Ovary (tissue), 9 donors: ENCODE measurements around the gene PLPPR3. TPM values are rescaled to one million over a fixed set of nuclear protein-coding genes. Genes with fewer than 3 reads are reported as not detected.

Experiments used
- DNase-seq, 5 donors: peaks; one replicate each; pipeline ENCODE4 v3.0.0-alpha.2; 2019 to 2020
- H3K27ac ChIP-seq, 2 donors: fragments of 200-600 bp; one replicate each; pipeline versions ENCODE4 v1.5.1 to v1.8.0; 2019 to 2022
- H3K27me3 ChIP-seq: fragments of 200-600 bp; one replicate; pipeline ENCODE4 v1.8.0; 2022
- H3K36me3 ChIP-seq: fragments of 200-600 bp; sonication (generic); one replicate; pipeline ENCODE4 v1.5.1; 2019
- H3K4me1 ChIP-seq: one replicate; pipeline ENCODE4 v1.8.1; 2013; ENCODE audit warnings: mild to moderate bottlenecking, moderate library complexity; ENCODE audit not compliant: insufficient read depth
- H3K4me3 ChIP-seq: fragments of 200-600 bp; sonication (generic); one replicate; pipeline ENCODE4 v1.5.1; 2017
- H3K9me3 ChIP-seq, 2 donors: fragments of 200-600 bp in 1 of 2; sonication (generic) in 1 of 2; one replicate each; pipeline versions ENCODE4 v1.5.1 to v1.8.1; 2013 to 2019; ENCODE audit warnings: mild to moderate bottlenecking in 1 of 2, moderate library complexity in 1 of 2
- CTCF ChIP-seq, 3 donors: fragments of 450-650 bp in 2 of 3; fragments of 200-600 bp in 1 of 3; IDR thresholded peaks; one replicate each; pipeline versions ENCODE4 v1.5.1 to v1.8.0; 2016 to 2022; ENCODE audit warnings: antibody characterized with exemption in 3 of 3, mild to moderate bottlenecking in 1 of 3
- EP300 ChIP-seq: sonication (generic); formaldehyde crosslinking; IDR thresholded peaks from one replicate; pipeline ENCODE4 v1.6.1; 2017; ENCODE audit warnings: antibody characterized with exemption
- POLR2A ChIP-seq: fragments of 450-650 bp; IDR thresholded peaks from one replicate; pipeline ENCODE4 v1.6.1; 2017; ENCODE audit warnings: antibody characterized with exemption, mild to moderate bottlenecking, moderate library complexity
- WGBS, 3 donors: extraction: QIAGEN DNeasy Blood & Tissue Kit in 1 of 3; methylation state at CpG; one replicate each; pipeline versions ENCODE4 v1.1.5 to v1.1.7; 2013 to 2017; 5-methylcytosine and 5-hydroxymethylcytosine counted together
- intact Hi-C, 4 donors: fragments of 100-400 bp; cut with DNase I; formaldehyde crosslinking; loops; one replicate each; pipeline versions ENCODE4 v1.11.0 to v1.15.1; 2022 to 2023
- polyA plus RNA-seq, 2 donors: library from polyadenylated mRNA; stranded (reverse); fragments of 200-250 nt in 1 of 2; fragments of 350-450 nt in 1 of 2; fragmentation: Illumina TruSeq in 1 of 2; extraction: RNeasy Lipid Tissue Mini Kit (QIAGEN cat#74804) in 1 of 2; gene quantifications; one replicate each; pipeline ENCODE4 v1.2.3, GENCODE V29; 2013 to 2014
- total RNA-seq, 7 donors: library from RNA; depleted of rRNA in 2 of 7; stranded (reverse); fragments of >200 nt in 2 of 7; fragmentation: NEBNext Ultra II Directional in 3 of 7; extraction: Animal tissue kit (Norgen Biotek cat#: 25700) in 3 of 7; gene quantifications; one replicate each; pipeline versions ENCODE4 v1.1.0 to v1.2.4, GENCODE V29; 2016 to 2023
- donor health status: DM: no; HTN: no; CAD: no; lungs with moderate emphysema.
- donor health status: DM: no; HTN: no; CAD: no.
- donor health status: Bipolar disorder and iron deficiency.
- donor health status: DM: yes; HTN: yes; CAD: no.
- donor health status: DM: no; HTN: no; CAD: no.
- donor health status: DM: yes; HTN: yes; CAD: no.

Gene PLPPR3
- total and polyA plus RNA-seq, 9 donors: 0.18 to 11.4 (median 0.52) TPM; not detected in 2

DNA sequence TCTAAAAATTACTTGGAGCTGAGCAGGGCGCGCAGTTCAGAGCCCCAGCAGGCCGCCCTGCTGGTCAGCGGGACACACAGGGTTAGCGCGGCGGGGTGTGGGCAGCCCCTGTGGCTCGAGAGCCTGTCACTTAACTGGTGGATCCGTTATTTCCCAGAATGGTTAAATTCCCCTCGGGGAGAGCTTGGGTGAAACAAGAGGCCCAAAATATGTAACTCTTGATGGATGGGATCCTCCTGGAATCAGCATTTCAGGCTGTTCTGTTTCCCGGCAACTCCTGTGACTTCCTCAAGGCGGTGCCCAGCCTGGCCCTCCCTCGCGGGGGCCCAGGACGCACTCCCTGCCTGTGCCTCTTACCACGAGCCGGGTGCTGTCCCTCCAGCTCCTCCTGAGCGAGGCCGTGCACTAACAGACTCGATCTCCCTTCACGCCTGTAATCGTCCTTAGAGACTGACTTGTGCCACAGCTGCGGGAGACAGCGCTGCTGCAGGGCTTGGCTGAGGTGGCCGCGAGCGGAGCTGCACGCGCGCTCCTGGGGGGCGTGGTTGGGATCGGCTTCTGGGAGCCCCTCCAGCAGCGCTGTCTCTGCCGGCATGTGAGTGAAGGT, 14.8 kb downstream of the PLPPR3 start:
- no peaks in the 10 kb centered on the region for H3K36me3 ChIP-seq
- peak in 1 of 5 donors; percentile 22 for DNase-seq
- H3K9me3 ChIP-seq: no peaks in the 10 kb centered on the region
- no peak for TF ChIP-seq EP300
- TF ChIP-seq CTCF (IDR thresholded peaks at IDR 0.05): no peak
- TF ChIP-seq POLR2A: no peak
- no peak overlapping the region for H3K4me3 ChIP-seq
- H3K4me1 ChIP-seq: peaks cover 13% of the 10 kb centered on the region
- WGBS, 3 donors: 82 to 88% (median 82%) methylated on average over 34 of the region's 34 CpGs
- intact Hi-C loops: no loop called here
- H3K27ac ChIP-seq: no peak overlapping the region
- no peaks in the 10 kb centered on the region for H3K27me3 ChIP-seq

GRCh38 chr19:805600-806550, 15.9 kb downstream of the PLPPR3 start:
- Histone ChIP-seq H3K4me3 (no peak overlapping the region), H3K4me1 (peaks cover 22% of the 10 kb centered on the region), H3K9me3 (no peaks in the 10 kb centered on the region), H3K27me3 (no peaks in the 10 kb centered on the region), H3K27ac (no peak overlapping the region), H3K36me3 (no peaks in the 10 kb centered on the region)
- 83 to 89% (median 85%) methylated on average over 89 to 93 of the region's 93 CpGs for WGBS, 3 donors
- DNase-seq: peak in 2 of 5 donors; percentile 8 to 30
- TF ChIP-seq POLR2A (no peak), CTCF (IDR thresholded peaks at IDR 0.05) (no peak), EP300 (no peak)
- intact Hi-C loops: no loop called here

- intact Hi-C loops: no loop called here
- 84 to 91% (median 86%) methylated on average over 29 to 33 of the region's 33 CpGs for WGBS, 3 donors
- no peak overlapping the region for H3K27ac ChIP-seq
Observed at GRCh38 chr19:805166-805551, 16.6 kb downstream of the PLPPR3 start.

More at GRCh38 chr19:805166-805551, 16.6 kb downstream of the PLPPR3 start:
- no peak for TF ChIP-seq EP300
- TF ChIP-seq POLR2A: no peak
- no peak for TF ChIP-seq CTCF (IDR thresholded peaks at IDR 0.05)
- Histone ChIP-seq H3K9me3 (no peaks in the 10 kb centered on the region), H3K4me1 (peaks cover 27% of the 10 kb centered on the region), H3K4me3 (no peak overlapping the region), H3K36me3 (no peaks in the 10 kb centered on the region), H3K27me3 (no peaks in the 10 kb centered on the region)
- DNase-seq: peak in 1 of 5 donors; percentile 22
